GM19023 (cell line): ENCODE results near the gene TCERG1L.
"Not testable (repeated sequence)": the region's sequence is repeated elsewhere in the genome, so short reads cannot be mapped to it uniquely, and the experiment has no call there.

Source experiments
- ATAC-seq: cut with Tn5 transposase; IDR thresholded peaks from one replicate; pipeline ENCODE4 v1.9.1; 2021; ENCODE audit warnings: mild to moderate bottlenecking, moderate library complexity; ENCODE audit not compliant: unreplicated experiment

The TCERG1L gene

GRCh38 chr10:131249238-131249954, 62.1 kb downstream of the TCERG1L start:
- ATAC-seq, result no peak

- no peak for ATAC-seq
Observed at GRCh38 chr10:131248376-131249165, 63.0 kb downstream of the TCERG1L start.

- no peak for ATAC-seq
Observed at GRCh38 chr10:131247873-131248272, 63.6 kb downstream of the TCERG1L start.

GRCh38 chr10:131246775-131247174, 64.7 kb downstream of the TCERG1L start:
- ATAC-seq, result no peak

GRCh38 chr10:131246089-131246488, 65.4 kb downstream of the TCERG1L start:
- ATAC-seq, result no peak

- ATAC-seq, result no peak
Observed at GRCh38 chr10:131245475-131246059, 66.0 kb downstream of the TCERG1L start.

- no peak for ATAC-seq
Observed at GRCh38 chr10:131244836-131245235, 66.7 kb downstream of the TCERG1L start.

GRCh38 chr10:131243076-131243475, 68.4 kb downstream of the TCERG1L start:
- no peak for ATAC-seq

GRCh38 chr10:131242007-131242406, 69.5 kb downstream of the TCERG1L start:
- no peak for ATAC-seq

GRCh38 chr10:131240691-131241090, 70.8 kb downstream of the TCERG1L start:
- no peak for ATAC-seq

GRCh38 chr10:131239926-131240325, 71.6 kb downstream of the TCERG1L start:
- no peak for ATAC-seq

GRCh38 chr10:131239450-131239849, 72.1 kb downstream of the TCERG1L start:
- no peak for ATAC-seq

GRCh38 chr10:131238669-131239280, 72.7 kb downstream of the TCERG1L start:
- ATAC-seq, result no peak

- no peak for ATAC-seq
Observed at GRCh38 chr10:131237991-131238651, 73.4 kb downstream of the TCERG1L start.

GRCh38 chr10:131234606-131235005, 76.9 kb downstream of the TCERG1L start:
- not testable (repeated sequence) for ATAC-seq

GRCh38 chr10:131233611-131234258, 77.8 kb downstream of the TCERG1L start:
- no peak for ATAC-seq

- no peak for ATAC-seq
Observed at GRCh38 chr10:131231965-131232541, 79.5 kb downstream of the TCERG1L start.

GRCh38 chr10:131231323-131231964, 80.1 kb downstream of the TCERG1L start:
- no peak for ATAC-seq

GRCh38 chr10:131230641-131231322, 80.7 kb downstream of the TCERG1L start:
- no peak for ATAC-seq
